GM21528 (cell line): Measurements from ENCODE around the gene SLC22A9.

Experiments used
- ATAC-seq: cut with Tn5 transposase; IDR thresholded peaks from one replicate; pipeline ENCODE4 v1.9.1; 2021; ENCODE audit warnings: mild to moderate bottlenecking, moderate library complexity; ENCODE audit not compliant: unreplicated experiment, low FRiP score

The SLC22A9 gene

DNA sequence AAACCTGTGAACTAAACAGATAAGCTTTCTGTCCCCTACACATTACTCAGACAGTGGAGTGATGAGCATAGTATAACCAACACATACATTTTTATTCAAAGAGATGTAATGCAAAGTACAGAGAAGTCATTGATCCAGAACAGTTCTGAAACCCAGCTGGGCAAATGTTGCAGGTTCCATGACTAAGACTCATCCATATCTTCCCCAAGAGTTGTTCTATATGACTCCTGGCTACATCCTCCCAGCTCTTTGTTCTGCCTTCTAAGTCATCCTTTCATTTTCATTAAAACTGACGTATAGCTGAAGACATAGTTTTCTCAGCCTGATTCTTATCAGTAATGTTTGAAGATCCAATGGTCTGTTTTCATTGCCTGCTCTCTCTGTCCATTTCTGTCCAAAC is 74.1 kb downstream of the SLC22A9 start:
- ATAC-seq, result no peak

DNA sequence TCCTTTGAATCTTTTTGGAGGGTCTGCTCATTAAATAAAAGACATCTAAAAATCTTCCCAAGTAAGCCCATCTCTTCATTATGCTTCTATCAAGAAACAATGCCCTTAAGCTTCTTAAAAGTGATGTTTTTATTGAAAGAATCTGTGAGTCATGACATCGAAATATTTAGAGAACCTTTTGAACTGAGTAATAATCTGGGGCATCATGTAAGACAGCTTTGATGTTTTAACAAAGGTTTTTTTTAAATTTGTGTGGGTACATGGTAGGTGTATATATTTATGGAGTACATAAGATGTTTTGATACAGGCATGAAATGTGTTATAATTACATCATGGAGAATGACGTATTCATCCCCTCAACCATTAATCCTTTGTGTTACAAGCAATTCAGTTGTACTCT is 74.6 kb downstream of the SLC22A9 start:
- no peak for ATAC-seq

DNA sequence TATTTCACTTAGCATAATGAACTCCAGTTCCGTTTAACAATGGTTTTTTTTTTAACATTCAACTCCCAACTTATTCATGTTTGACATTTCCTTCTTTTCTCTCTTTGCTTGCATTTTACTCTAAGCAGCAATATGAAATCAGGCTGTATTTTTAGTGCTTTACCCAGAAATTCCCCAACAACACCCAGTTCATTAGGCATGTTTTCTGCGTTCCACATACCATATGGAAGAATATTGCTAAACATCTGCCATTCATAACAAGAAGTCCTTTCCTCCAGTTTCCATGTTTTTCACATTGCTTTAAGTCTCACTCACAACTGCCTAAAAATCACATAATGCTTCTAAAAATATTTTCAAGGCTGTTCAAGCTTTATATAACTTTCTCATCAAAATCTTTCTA is 75.5 kb downstream of the SLC22A9 start:
- no peak for ATAC-seq

DNA sequence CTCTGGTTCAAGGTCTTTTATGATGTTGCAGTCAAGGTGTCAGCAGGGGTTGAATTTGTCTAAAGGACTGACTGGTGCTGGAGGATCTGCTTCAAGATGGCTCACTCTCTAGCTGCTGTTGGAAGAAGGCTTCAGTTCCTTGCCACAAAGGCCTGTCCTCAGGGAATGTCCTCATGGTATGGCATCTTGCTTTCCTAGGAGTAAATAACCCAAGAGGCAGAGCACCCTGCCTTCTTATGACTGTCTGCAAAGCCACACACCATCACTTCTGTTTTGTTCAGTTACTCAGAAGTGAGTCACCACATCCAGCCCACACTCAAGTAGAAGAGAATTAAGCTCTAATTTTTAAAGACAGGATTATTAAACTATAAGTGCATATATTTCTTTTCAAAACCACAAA is 76.1 kb downstream of the SLC22A9 start:
- no peak for ATAC-seq

DNA sequence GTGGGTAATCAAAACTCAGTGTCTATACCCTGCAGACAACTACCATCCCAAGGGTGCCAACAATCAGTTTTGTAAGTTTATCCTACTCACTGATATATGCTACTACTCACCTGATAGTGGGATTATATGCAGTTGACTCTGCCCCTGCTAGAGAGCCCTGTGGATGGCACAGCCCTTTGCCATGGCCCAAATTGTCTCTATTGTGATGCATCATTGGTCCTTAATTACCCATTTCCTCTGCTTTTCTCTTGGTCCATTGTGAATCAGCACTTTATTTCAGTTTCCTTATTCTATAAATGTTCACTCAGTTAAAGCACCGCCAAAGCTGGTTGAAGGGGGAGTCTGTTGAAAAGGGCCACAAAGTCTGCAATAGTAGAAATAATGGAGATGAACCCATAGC is 79.1 kb downstream of the SLC22A9 start:
- ATAC-seq, result no peak

DNA sequence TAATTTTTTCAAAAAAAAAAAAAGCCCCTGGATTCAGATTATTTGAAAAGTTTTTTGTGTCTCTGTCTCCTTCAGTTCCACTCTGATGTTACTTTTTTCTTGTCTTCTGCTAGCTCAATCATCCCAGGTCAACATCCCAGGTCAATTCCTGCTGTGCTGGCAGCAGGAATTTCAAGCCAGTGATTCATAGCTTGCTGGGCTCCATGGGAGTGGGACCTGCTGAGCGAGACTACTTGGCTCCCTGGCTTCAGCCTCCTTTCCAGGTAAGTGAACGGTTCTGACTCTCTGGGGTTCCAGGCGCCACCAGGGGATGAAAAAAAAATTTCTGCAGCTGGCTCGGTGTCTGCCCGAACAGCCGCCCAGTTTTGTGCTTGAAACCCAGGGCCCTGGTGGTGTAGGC is 90.0 kb downstream of the SLC22A9 start:
- ATAC-seq, result no peak
